GM12878 (cell line): ENCODE measurements around the gene CTIF. TPM values are rescaled to one million over a fixed set of nuclear protein-coding genes. Genes with fewer than 3 reads are reported as not detected.

ENCODE experiments used
- ATAC-seq: fragments of 200-7000 bp; cut with Tn5 transposase; 3 replicates; pipeline ENCODE4 v1.9.1; 2020; ENCODE audit warnings: mild to moderate bottlenecking, moderate library complexity
- BruUV-seq: library from RNA; stranded (reverse); fragments of 400-500 nt; replicated peaks from 2 replicates; lab custom pipeline; 2021; lab: Mats Ljungman, UMichigan
- CTCF ChIA-PET: fragments of 300-600 bp; sonication (Branson Sonifier 250); formaldehyde crosslinking; extraction: SDS; loops from one replicate; lab custom pipeline; 2021; ENCODE audit warnings: inconsistent platforms; lab: Yijun Ruan, JAX
- POLR2A ChIA-PET: fragments of 350-600 bp; formaldehyde crosslinking; extraction: SDS; loops from one replicate; lab custom pipeline; 2021; ENCODE audit warnings: inconsistent platforms; lab: Charles Lee
- RAD21 ChIA-PET: fragments of 300-600 bp; sonication (Branson Sonifier 250); formaldehyde crosslinking; loops from one replicate; lab custom pipeline; 2023; ENCODE audit warnings: antibody characterized with exemption; ENCODE audit not compliant: unreplicated experiment; lab: Charles Lee
- SMC1A ChIA-PET: fragments of 300-600 bp; sonication (Branson Sonifier 250); formaldehyde crosslinking; loops from one replicate; lab custom pipeline; 2023; ENCODE audit not compliant: unreplicated experiment, uncharacterized antibody; lab: Charles Lee
- DNase-seq: peaks from one replicate; pipeline ENCODE4 v3.0.0-alpha.2; 2011; ENCODE audit warnings: low read depth, low spot score
- FAIRE-seq: peaks from 3 replicates; lab custom pipeline; 2011; peaks lifted over from hg19 to GRCh38; lab: Jason Lieb, UNC
- H2AFZ ChIP-seq: 2 replicates; pipeline ENCODE4 v1.6.0; 2011; ENCODE audit warnings: low read depth, low read length, control low read depth; ENCODE audit not compliant: control insufficient read depth
- H3K27ac ChIP-seq: 2 replicates; pipeline ENCODE4 v1.5.1; 2011; ENCODE audit warnings: control low read depth; ENCODE audit not compliant: control insufficient read depth, insufficient read depth
- H3K27me3 ChIP-seq, 2 experiments: replicated peaks in 1 of 2; 2 replicates each; pipeline versions ENCODE4 v1.6.0 to v1.6.1; 2011; ENCODE audit warnings: low read length in 1 of 2; ENCODE audit not compliant: control insufficient read depth in 2 of 2, insufficient read depth in 2 of 2
- H3K36me3 ChIP-seq, 2 experiments: 2 replicates each; pipeline ENCODE4 v1.5.1; 2011; ENCODE audit warnings: low read length in 1 of 2; ENCODE audit not compliant: control insufficient read depth in 2 of 2, insufficient read depth in 2 of 2
- H3K4me1 ChIP-seq: 2 replicates; pipeline ENCODE4 v1.6.1; 2011; ENCODE audit warnings: mild to moderate bottlenecking, low read length, moderate library complexity, mixed read lengths; ENCODE audit not compliant: control insufficient read depth, insufficient read depth
- H3K4me2 ChIP-seq: 2 replicates; pipeline ENCODE4 v1.6.0; 2011; ENCODE audit warnings: control low read depth; ENCODE audit not compliant: control insufficient read depth, insufficient read depth
- H3K4me3 ChIP-seq: fragments of 200-600 bp; sonication (generic); 2 replicates; pipeline ENCODE4 v1.5.1; 2016
- H3K79me2 ChIP-seq: 2 replicates; pipeline ENCODE4 v1.6.0; 2011; ENCODE audit warnings: low read length; ENCODE audit not compliant: control insufficient read depth, insufficient read depth
- H3K9ac ChIP-seq: 2 replicates; pipeline ENCODE4 v1.8.0; 2011; ENCODE audit warnings: low read length, control low read depth, mixed read lengths; ENCODE audit not compliant: control insufficient read depth, insufficient read depth
- H3K9me3 ChIP-seq: replicated peaks from 3 replicates; pipeline ENCODE4 v1.5.1; 2011; ENCODE audit warnings: mild to moderate bottlenecking, low read length; ENCODE audit not compliant: control insufficient read depth, insufficient read depth
- H4K20me1 ChIP-seq: 2 replicates; pipeline ENCODE4 v1.6.0; 2011; ENCODE audit not compliant: control insufficient read depth, insufficient read depth
- ATF7 ChIP-seq: fragments of 450-650 bp; IDR thresholded peaks from 2 replicates; pipeline ENCODE4 v1.6.1; 2016; ENCODE audit warnings: low read depth, mild to moderate bottlenecking
- MTA3 ChIP-seq: IDR thresholded peaks from 2 replicates; pipeline ENCODE4 v1.6.1; 2012; ENCODE audit warnings: low read length, inconsistent platforms, borderline replicate concordance
- WGBS: methylation state at CpG from one replicate; pipeline ENCODE4 v1.1.6; 2016; ENCODE audit warnings: low lambda C conversion rate; ENCODE audit not compliant: insufficient replicate concordance, insufficient coverage; ENCODE audit errors: missing lambda C conversion rate; 5-methylcytosine and 5-hydroxymethylcytosine counted together
- in situ Hi-C: fragments of 300-500 bp; cut with MboI; formaldehyde crosslinking; loops from 9 replicates; pipeline ENCODE4 v1.14.3; 2018; ENCODE audit warnings: mixed read lengths
- intact Hi-C: fragments of 100-400 bp; cut with micrococcal nuclease; formaldehyde crosslinking; loops from one replicate; pipeline ENCODE4 v1.14.2; 2022; ENCODE audit not compliant: unreplicated experiment
- polyA plus RNA-seq, 11 experiments: library from polyadenylated mRNA; depleted of rRNA in 4 of 11; unstranded in 6 of 11; stranded (reverse) in 5 of 11; fragments of >200 nt; fragmentation: Nextera tagmentation in 4 of 11; fragmentation: Illumina TruSeq in 1 of 11; extraction: Ambion mirVana in 4 of 11; extraction: Trizol in 1 of 11; gene quantifications; 1 replicate in 1 of 11; 2 replicates in 10 of 11; pipeline versions ENCODE4 v1.2.1 to v1.2.3, GENCODE V29; 2011 to 2016; ENCODE audit warnings: inconsistent platforms in 2 of 11, missing spikeins in 2 of 11, low read depth in 1 of 11
- total RNA-seq, 4 experiments: library from RNA; depleted of rRNA in 3 of 4; stranded (reverse); fragments of >200 nt in 3 of 4; fragmentation: Illumina TruSeq in 1 of 4; extraction: Trizol in 1 of 4; gene quantifications; 2 replicates each; pipeline versions ENCODE4 v1.2.1 to v1.2.3, GENCODE V29; 2013 to 2021
- TF ChIP-seq, protein P1 (sequence below): fragments of 450-650 bp; IDR thresholded peaks from 2 replicates; pipeline ENCODE4 v1.6.1; 2017; ENCODE audit warnings: mild to moderate bottlenecking, moderate library complexity

The CTIF gene
- total and polyA plus RNA-seq, 10 of the 15 experiments (the other 5 are each of a cell fraction or from before 2014, with no cell fraction given) = 0.06 to 11.6 (median 2.5) TPM

DNA sequence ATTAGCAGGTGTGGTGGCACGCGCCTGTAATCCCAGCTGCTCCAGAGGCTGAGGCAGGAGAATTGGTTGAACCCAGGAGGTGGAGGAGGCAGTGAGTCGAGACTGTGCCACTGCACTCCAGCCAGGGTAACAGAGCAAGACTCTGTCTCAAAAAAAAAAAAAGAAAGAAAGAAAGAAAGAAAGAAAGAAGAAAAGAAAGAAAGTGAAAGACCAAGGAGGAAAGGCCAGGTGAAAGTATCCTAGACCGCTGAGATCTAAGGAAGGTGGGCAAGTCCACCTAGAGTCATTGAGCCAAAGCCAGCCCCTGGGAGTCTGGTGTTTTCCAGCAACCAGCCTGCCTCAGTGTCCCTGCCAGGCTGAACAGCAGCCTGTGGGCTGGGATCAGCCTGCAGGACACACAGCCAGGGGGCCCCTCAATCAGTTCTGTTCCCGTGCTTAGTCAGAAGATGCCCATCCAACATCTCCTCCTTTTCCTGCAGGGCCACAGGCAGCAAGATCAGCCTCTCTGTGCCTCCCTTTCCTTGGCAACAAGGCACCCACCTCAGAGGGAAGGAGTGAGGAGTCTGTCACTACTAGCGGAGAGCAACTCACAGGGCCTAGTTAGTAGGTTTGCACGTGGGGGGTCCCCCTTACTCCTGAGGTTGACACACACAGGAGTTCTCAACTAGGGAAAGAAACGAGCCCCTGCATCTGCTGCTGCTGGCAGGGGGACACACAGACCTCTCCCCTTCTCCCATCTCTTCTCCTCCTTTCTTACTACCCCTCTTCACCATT, 347.9 kb downstream of the CTIF start:
- Histone ChIP-seq H3K27ac (no peak overlapping the region), H3K27me3 (no peaks in the 10 kb centered on the region), H4K20me1 (no peaks in the 10 kb centered on the region), H3K4me3 (no peak overlapping the region), H3K4me1 (no peaks in the 10 kb centered on the region), H3K4me2 (no peak overlapping the region), H3K36me3 (no peaks in the 10 kb centered on the region), H3K79me2 (no peaks in the 10 kb centered on the region), H3K9me3 (no peaks in the 10 kb centered on the region), H2AFZ (no peak overlapping the region), H3K9ac (no peak overlapping the region)
- intact Hi-C loops (no loop called here), in situ Hi-C loops (no loop called here)
- DNase-seq (no peak), ATAC-seq (no peak), FAIRE-seq (no peak)
- ChIA-PET SMC1A (no interaction called here), POLR2A (no interaction called here), RAD21 (no interaction called here), CTCF (no interaction called here)
- TF ChIP-seq MTA3 (no peak), ATF7 (no peak)
- TF ChIP-seq, protein P1, sequence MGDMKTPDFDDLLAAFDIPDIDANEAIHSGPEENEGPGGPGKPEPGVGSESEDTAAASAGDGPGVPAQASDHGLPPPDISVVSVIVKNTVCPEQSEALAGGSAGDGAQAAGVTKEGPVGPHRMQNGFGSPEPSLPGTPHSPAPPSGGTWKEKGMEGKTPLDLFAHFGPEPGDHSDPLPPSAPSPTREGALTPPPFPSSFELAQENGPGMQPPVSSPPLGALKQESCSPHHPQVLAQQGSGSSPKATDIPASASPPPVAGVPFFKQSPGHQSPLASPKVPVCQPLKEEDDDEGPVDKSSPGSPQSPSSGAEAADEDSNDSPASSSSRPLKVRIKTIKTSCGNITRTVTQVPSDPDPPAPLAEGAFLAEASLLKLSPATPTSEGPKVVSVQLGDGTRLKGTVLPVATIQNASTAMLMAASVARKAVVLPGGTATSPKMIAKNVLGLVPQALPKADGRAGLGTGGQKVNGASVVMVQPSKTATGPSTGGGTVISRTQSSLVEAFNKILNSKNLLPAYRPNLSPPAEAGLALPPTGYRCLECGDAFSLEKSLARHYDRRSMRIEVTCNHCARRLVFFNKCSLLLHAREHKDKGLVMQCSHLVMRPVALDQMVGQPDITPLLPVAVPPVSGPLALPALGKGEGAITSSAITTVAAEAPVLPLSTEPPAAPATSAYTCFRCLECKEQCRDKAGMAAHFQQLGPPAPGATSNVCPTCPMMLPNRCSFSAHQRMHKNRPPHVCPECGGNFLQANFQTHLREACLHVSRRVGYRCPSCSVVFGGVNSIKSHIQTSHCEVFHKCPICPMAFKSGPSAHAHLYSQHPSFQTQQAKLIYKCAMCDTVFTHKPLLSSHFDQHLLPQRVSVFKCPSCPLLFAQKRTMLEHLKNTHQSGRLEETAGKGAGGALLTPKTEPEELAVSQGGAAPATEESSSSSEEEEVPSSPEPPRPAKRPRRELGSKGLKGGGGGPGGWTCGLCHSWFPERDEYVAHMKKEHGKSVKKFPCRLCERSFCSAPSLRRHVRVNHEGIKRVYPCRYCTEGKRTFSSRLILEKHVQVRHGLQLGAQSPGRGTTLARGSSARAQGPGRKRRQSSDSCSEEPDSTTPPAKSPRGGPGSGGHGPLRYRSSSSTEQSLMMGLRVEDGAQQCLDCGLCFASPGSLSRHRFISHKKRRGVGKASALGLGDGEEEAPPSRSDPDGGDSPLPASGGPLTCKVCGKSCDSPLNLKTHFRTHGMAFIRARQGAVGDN = no peak
- BruUV-seq = no TSS peak
- 55% methylated on average over 8 of the region's 8 CpGs for WGBS
